Activated CD4-positive, alpha-beta memory T cell treated with anti-CD3 and anti-CD28 coated beads, Interleukin-2, amount 10 ng/mL, durations not matched to agents 7 days and 5 days (primary cell): ENCODE data around the gene PCDH9. TPM values are rescaled to one million over a fixed set of nuclear protein-coding genes. Genes with fewer than 3 reads are reported as not detected.

ENCODE experiments used
- CTCF ChIA-PET: fragments of 350-600 bp; sonication (Branson Sonifier 250); formaldehyde crosslinking; loops from one replicate; lab custom pipeline; 2021; ENCODE audit warnings: antibody characterized with exemption, inconsistent platforms; lab: Charles Lee
- POLR2A ChIA-PET: fragments of 350-600 bp; sonication (Branson Sonifier 250); formaldehyde crosslinking; loops from one replicate; lab custom pipeline; 2021; ENCODE audit warnings: antibody characterized with exemption; lab: Charles Lee
- DNase-seq: peaks from one replicate; pipeline ENCODE4 v3.0.0-alpha.2; 2020
- H3K27ac Mint-ChIP-seq: one replicate; pipeline ENCODE4 v1.8.0; 2021; ENCODE audit warnings: mild to moderate bottlenecking, mixed read lengths
- H3K27me3 Mint-ChIP-seq: one replicate; pipeline ENCODE4 v1.8.0; 2021; ENCODE audit warnings: mixed read lengths
- H3K36me3 Mint-ChIP-seq: one replicate; pipeline ENCODE4 v1.8.0; 2021; ENCODE audit warnings: low read depth, mixed read lengths
- H3K4me1 Mint-ChIP-seq: one replicate; pipeline ENCODE4 v1.8.0; 2021; ENCODE audit warnings: mixed read lengths
- H3K4me3 Mint-ChIP-seq: one replicate; pipeline ENCODE4 v1.8.0; 2021; ENCODE audit warnings: mild to moderate bottlenecking, mixed read lengths
- H3K9me3 Mint-ChIP-seq: one replicate; pipeline ENCODE4 v1.8.0; 2021; ENCODE audit warnings: mixed read lengths
- total RNA-seq, 2 experiments: library from RNA; stranded (reverse); gene quantifications; one replicate each; pipeline ENCODE4 v1.2.3, GENCODE V29; 2021

PCDH9 gene
- under 1 TPM in 1 of 2 experiments, not detected in 1; 0.05 TPM for total RNA-seq

DNA sequence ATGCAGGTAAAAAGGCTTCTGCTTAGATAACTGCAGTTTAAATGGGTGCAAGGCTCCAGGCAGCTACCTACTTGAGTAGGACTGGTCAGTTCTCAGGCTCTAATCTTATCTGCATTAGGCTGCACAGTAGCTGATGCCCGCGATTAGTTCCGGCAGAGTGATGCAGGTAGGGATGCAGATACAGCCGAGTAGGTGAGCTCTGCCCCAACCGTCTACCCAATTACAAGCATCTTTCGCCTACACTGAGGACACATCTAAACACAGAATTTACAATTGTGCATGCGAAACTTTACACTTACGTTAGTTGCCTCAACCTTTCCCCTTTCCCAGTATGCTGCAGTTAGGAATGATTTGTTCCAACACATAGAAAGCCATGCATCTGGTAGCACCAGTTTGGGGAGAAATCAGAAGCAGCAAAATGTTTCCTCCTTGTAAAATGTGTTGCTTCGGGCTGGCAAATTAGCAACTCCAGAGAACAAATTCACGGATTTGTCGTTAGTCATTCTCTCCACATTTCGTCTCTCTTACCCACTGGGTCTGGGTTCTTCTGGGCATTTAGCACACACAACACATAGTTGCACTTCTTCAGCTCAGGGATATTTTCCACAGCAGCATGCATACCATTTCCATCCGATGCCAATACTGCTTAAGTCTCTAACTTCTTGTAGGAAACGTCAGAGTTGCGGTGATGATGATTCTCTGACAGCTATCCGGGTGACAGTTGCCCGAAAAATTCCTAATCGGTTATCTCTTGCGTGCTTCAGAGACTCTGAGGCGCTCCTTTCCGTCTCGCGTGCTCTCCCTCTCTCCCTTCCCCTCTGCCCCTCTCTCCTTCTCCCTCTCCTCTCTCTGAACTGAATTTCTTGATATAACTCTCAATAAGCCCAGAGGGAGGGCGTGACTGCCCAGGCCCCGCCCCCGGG, at the start of gene PCDH9:
Gene PCDH9 (minus strand): TSS at position 856 of the 923 bp plus-strand sequence. CDS start 1,896 bp downstream, outside the sequence.
- H3K9me3 Mint-ChIP-seq: no peaks in the 10 kb centered on the region
- no peak for DNase-seq
- no peak within 1 kb of the TSS for H3K27ac Mint-ChIP-seq
- H3K27me3 Mint-ChIP-seq: peaks cover 32% of the 10 kb centered on the region
- POLR2A ChIA-PET: no interaction called here
- no peaks in the 10 kb centered on the region for H3K36me3 Mint-ChIP-seq
- H3K4me1 Mint-ChIP-seq: peaks cover 7% of the 10 kb centered on the region
- CTCF ChIA-PET: no interaction called here
- H3K4me3 Mint-ChIP-seq: no peak within 1 kb of the TSS

DNA sequence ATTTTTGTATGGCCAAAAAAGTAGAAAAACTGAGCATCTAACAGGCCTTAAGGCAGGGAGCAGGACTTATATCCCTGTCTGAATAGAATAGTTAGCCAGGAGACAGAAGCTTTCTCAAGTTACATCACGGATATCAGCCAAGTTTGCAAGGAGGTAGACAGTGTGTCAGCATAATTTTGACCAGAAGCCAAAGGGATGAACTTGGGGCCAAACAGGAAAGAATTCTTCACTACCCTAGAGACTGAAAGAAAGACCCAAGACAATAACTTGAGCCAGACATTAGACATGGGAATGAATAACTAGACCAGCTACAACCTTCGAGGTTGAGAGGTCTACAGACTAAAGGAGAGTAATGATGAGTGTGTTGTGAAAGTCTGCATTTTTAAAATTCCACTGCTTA, 48.1 kb upstream of the PCDH9 start:
- no peak overlapping the region for H3K4me3 Mint-ChIP-seq
- ChIA-PET CTCF (no interaction called here), POLR2A (no interaction called here)
- no peak overlapping the region for H3K27ac Mint-ChIP-seq
- DNase-seq: no peak
- H3K4me1 Mint-ChIP-seq: no peaks in the 10 kb centered on the region
- no peaks in the 10 kb centered on the region for H3K36me3 Mint-ChIP-seq
- H3K9me3 Mint-ChIP-seq: no peaks in the 10 kb centered on the region
- no peaks in the 10 kb centered on the region for H3K27me3 Mint-ChIP-seq

DNA sequence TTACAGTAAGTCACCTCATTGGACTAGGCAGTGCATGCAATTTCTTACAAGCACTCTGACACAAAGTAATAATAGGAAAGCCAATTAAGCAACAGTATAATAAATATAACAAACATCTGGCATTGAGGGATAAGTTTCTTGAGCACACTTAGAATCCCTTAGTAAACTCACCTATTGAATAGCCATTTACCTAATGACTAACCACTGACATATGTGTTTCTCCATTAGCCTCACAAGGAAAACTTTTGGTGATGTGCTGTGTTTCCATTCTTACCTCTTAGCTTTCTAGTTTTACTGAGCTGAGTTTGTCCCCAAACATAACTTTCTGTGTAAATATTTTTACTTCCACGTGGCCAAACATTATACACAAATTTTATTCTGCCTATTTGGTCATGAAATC, 47.4 kb upstream of the PCDH9 start:
- H3K9me3 Mint-ChIP-seq: no peaks in the 10 kb centered on the region
- POLR2A ChIA-PET: no interaction called here
- no peaks in the 10 kb centered on the region for H3K4me1 Mint-ChIP-seq

DNA sequence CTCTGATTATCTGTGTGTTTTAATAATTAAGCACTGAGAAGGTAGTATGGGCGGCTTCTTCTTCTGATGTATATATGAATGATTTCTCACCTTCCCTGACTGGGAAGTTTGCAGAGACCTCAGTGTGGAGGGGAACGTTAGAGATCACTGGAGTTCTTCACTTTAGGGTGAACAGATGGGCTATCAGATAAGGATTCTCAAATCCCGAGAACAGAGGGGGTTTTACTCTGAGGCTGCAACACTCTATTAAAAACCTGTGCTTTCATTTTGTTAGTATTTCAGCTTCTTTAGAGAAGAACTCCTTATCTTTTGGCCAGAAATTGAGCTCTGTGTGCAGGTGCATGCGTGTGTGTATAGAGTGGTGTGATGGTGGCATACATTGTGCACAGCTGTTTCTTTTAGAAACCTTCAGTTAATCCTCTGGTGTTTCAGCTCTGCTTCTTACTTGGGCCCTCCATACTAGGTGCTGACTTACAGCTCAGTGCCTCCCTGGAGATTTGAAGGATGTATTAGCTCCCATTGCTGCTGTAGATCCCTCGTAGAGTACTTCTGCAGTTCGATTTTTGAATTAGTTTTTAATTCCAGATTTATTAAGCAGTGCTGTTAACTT, 45.3 kb upstream of the PCDH9 start:
- H3K36me3 Mint-ChIP-seq: no peaks in the 10 kb centered on the region
- H3K4me3 Mint-ChIP-seq: no peak overlapping the region
- CTCF ChIA-PET: no interaction called here
- DNase-seq: no peak
- H3K4me1 Mint-ChIP-seq: no peaks in the 10 kb centered on the region
- no peaks in the 10 kb centered on the region for H3K27me3 Mint-ChIP-seq
- no peaks in the 10 kb centered on the region for H3K9me3 Mint-ChIP-seq
- POLR2A ChIA-PET: no interaction called here
- H3K27ac Mint-ChIP-seq: no peak overlapping the region

More for the DNA sequence above, 47.4 kb upstream of the PCDH9 start:
- no peak for DNase-seq
- CTCF ChIA-PET: no interaction called here
- Mint-ChIP-seq H3K27me3 (no peaks in the 10 kb centered on the region), H3K4me3 (no peak overlapping the region), H3K36me3 (no peaks in the 10 kb centered on the region), H3K27ac (no peak overlapping the region)

DNA sequence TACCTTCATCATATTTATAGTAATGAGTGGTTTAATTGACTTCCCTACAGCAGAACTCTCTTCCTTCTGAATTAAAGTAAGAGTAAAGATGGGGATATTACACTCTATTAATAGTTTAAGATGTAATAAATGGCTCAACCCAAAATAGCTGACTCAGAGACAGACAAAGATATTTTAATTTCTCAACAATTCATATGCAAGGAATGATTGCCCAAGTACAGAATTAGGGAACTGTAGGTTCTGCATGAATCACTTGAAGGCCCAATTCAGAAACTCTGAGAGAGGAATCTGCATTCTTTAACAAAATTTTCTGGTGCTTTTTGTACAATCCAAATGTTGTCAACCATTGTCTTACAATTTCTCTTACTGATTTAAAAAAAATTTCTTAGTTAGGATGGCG, 42.9 kb upstream of the PCDH9 start:
- ChIA-PET CTCF (no interaction called here), POLR2A (no interaction called here)
- no peak overlapping the region for H3K27ac Mint-ChIP-seq
- no peaks in the 10 kb centered on the region for H3K9me3 Mint-ChIP-seq
- no peaks in the 10 kb centered on the region for H3K27me3 Mint-ChIP-seq
- DNase-seq: no peak
- no peak overlapping the region for H3K4me3 Mint-ChIP-seq
- H3K4me1 Mint-ChIP-seq: no peaks in the 10 kb centered on the region
- no peaks in the 10 kb centered on the region for H3K36me3 Mint-ChIP-seq

GRCh38 chr13:67267136-67267535, 37.0 kb upstream of the PCDH9 start:
- CTCF ChIA-PET: no interaction called here
- Mint-ChIP-seq H3K27ac (no peak overlapping the region), H3K27me3 (no peaks in the 10 kb centered on the region), H3K4me1 (no peaks in the 10 kb centered on the region), H3K36me3 (no peaks in the 10 kb centered on the region), H3K9me3 (no peaks in the 10 kb centered on the region), H3K4me3 (no peak overlapping the region)
- no peak for DNase-seq
- POLR2A ChIA-PET: no interaction called here

DNA sequence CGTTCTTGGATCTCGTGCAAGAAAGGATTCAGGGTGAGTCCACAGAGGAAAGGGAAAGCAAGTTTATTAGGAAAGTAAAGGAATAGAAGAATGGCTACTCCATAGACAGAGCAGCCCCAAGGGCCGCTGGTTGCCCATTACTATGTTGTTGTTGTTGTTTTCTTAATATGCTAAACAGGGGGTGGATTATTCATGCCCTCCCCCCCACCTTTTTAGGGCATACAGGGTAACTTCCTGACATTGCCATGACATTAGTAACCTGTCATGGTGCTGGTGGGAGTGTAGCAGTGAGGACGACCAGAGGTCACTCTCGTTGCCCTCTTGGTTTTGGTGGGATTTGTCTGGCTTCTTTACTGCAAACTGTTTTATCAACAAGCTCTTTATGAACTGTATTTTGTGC, 29.1 kb upstream of the PCDH9 start:
- POLR2A ChIA-PET: no interaction called here
- Mint-ChIP-seq H3K4me1 (no peaks in the 10 kb centered on the region), H3K27me3 (no peaks in the 10 kb centered on the region), H3K27ac (no peak overlapping the region), H3K9me3 (no peaks in the 10 kb centered on the region), H3K4me3 (no peak overlapping the region), H3K36me3 (no peaks in the 10 kb centered on the region)
- no peak for DNase-seq
- CTCF ChIA-PET: no interaction called here

GRCh38 chr13:67258482-67258881, 28.3 kb upstream of the PCDH9 start:
- POLR2A ChIA-PET: no interaction called here
- H3K4me3 Mint-ChIP-seq: no peak overlapping the region

DNA sequence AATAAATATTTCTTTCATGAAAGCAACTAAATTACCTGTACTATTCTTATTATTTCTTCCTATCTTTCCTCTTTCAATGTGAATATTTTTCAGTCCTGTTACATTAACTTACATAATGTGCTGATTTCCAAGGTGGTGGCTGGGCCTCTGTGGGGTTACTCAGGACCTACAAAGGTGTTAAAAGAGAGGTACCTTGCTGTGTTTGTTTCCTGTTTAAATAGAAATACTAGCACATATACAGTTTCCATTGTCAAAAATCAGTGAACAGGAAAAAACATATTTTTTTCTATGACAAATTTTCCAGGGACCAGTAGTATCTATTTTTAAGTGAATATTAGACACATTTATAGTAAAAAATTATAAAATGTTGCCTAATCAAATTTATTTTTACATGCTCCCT, 8.7 kb upstream of the PCDH9 start:
- no peaks in the 10 kb centered on the region for H3K9me3 Mint-ChIP-seq
- DNase-seq: no peak
- no peaks in the 10 kb centered on the region for H3K27me3 Mint-ChIP-seq
- ChIA-PET POLR2A (no interaction called here), CTCF (interaction anchor here (1.4 kb wide), 1 partner anchor 15 kb away, joined by 3 read pairs; no protein-coding TSS in a partner anchor)
- H3K36me3 Mint-ChIP-seq: no peaks in the 10 kb centered on the region
- no peaks in the 10 kb centered on the region for H3K4me1 Mint-ChIP-seq
- H3K4me3 Mint-ChIP-seq: no peak overlapping the region
- no peak overlapping the region for H3K27ac Mint-ChIP-seq

More at GRCh38 chr13:67258482-67258881, 28.3 kb upstream of the PCDH9 start:
- Mint-ChIP-seq H3K27ac (no peak overlapping the region), H3K4me1 (no peaks in the 10 kb centered on the region), H3K27me3 (no peaks in the 10 kb centered on the region), H3K9me3 (no peaks in the 10 kb centered on the region), H3K36me3 (no peaks in the 10 kb centered on the region)
- DNase-seq: no peak
- CTCF ChIA-PET: no interaction called here

DNA sequence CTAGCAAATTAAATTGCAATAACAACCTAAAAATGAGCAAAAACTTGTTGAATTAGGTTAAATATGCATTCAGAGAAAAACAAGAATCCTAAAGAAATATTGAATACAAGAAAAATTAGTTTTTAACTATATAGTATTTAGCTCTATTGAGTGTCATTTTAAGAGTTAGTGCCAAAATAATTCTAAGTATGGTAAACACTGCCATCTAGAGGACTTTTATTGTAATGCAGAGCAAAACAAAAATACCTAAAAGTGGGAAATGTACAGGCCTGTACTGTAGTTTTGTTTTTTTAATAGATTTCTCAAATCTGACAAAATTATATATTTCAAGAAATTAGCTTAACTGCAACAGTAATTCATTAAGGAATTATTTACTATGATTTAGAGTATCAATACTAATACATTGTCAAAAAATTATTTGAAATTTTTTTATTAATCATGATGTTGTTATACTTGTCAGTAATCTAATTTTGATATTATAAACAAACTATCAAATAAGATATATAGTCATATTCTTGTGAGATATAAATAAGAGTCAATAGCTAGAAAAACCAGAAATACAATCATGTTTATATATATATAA, 8.2 kb upstream of the PCDH9 start:
- Mint-ChIP-seq H3K36me3 (no peaks in the 10 kb centered on the region), H3K4me1 (no peaks in the 10 kb centered on the region), H3K9me3 (no peaks in the 10 kb centered on the region), H3K27ac (no peak overlapping the region), H3K27me3 (peaks cover under 1% of the 10 kb centered on the region), H3K4me3 (no peak overlapping the region)
- CTCF ChIA-PET: interaction anchor here (0.9 to 1.4 kb wide), 2 partner anchors 13 to 14 kb away, joined by 3 read pairs; no protein-coding TSS in a partner anchor
- DNase-seq: no peak
- POLR2A ChIA-PET: no interaction called here

DNA sequence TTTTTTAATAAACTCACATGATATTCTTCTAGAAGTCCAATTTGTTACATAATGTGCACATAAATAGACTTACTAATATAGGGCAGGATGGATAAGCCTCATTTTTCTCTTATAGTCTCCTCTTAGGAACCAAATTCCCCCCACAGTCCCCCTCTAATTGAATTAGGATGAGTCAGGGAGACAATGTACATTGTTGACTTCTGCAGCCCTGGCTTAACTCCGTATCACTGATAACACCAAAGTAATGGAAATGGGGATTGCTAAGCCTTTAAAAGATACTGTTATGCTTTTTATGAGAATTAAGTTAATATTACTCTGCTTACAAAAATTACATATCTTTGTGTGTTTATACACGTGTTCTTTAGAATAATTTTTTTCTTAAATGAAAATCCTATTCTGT, 5.1 kb upstream of the PCDH9 start:
- Mint-ChIP-seq H3K36me3 (no peaks in the 10 kb centered on the region), H3K27ac (no peak overlapping the region), H3K4me1 (peaks cover 7% of the 10 kb centered on the region), H3K4me3 (no peak overlapping the region), H3K9me3 (no peaks in the 10 kb centered on the region), H3K27me3 (peaks cover 18% of the 10 kb centered on the region)
- POLR2A ChIA-PET: no interaction called here
- CTCF ChIA-PET: no interaction called here
- DNase-seq: no peak

DNA sequence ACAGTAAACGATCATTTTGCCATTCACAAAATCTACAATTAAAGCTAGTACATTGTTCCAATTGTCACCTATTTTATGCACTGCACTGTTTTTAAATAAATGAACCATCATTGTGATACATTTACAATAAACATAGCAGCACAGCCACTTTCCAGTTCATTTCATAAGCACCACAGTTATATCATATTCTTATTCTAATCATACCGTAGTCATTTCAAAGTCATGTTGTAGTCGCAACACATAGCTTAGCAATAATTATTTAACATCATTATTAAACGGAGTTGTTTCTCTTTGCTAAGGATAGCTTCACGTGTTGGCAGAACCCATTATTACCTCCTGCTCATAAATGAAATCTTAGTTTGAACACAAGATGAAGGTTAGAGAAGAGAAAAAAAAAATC, 2.2 kb upstream of the PCDH9 start:
- Mint-ChIP-seq H3K4me1 (peaks cover 7% of the 10 kb centered on the region), H3K4me3 (no peak overlapping the region), H3K9me3 (no peaks in the 10 kb centered on the region), H3K27ac (no peak overlapping the region), H3K27me3 (peaks cover 28% of the 10 kb centered on the region), H3K36me3 (no peaks in the 10 kb centered on the region)
- ChIA-PET CTCF (no interaction called here), POLR2A (no interaction called here)
- DNase-seq: no peak

DNA sequence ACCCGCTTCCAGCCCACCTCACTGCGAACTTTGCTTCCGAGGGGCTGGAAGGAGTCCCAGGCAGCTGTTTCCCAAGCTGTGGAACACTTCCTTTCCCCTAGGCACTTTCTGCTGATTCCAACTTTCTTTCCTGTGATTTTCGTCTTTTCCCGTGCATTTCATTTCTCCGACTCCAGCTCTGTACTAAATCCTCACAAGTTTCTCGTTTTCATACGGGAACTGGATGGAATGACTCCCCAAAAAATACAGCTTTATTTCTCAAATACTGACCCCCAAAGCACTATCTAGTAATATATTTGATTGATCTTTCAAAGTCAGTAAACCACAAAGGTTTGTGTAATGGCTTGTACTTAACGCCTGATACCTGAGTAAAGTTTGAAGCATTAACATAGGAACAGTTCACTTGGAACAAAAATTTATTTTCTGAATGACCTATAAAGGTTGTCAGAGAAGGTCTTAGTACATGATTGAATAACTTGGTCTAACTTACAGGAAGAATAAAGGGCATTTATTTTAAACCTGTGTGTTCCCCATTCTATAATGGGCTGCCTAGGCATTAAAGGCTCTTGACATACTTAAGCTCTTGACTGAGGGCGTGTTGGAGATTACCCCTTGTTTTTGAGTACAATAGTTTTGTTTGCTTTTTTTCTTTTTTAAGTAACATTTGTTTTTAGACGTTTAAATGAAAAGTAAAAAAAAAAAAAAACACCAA, 1.3 kb upstream of the PCDH9 start:
- Mint-ChIP-seq H3K9me3 (no peaks in the 10 kb centered on the region), H3K36me3 (no peaks in the 10 kb centered on the region), H3K27me3 (peaks cover 32% of the 10 kb centered on the region), H3K4me1 (peaks cover 7% of the 10 kb centered on the region), H3K4me3 (no peak overlapping the region), H3K27ac (no peak overlapping the region)
- DNase-seq: no peak
- ChIA-PET POLR2A (no interaction called here), CTCF (no interaction called here)
